Astrocyte of the hippocampus (primary cell): Measurements from ENCODE around the gene DSE.
A peak's percentile ranks its signal among the peaks of the same experiment; 100 is the strongest.

ENCODE experiments used
- DNase-seq: peaks from one replicate; pipeline ENCODE4 v3.0.0; 2011; ENCODE audit warnings: low read depth, low spot score

DSE gene

DNA sequence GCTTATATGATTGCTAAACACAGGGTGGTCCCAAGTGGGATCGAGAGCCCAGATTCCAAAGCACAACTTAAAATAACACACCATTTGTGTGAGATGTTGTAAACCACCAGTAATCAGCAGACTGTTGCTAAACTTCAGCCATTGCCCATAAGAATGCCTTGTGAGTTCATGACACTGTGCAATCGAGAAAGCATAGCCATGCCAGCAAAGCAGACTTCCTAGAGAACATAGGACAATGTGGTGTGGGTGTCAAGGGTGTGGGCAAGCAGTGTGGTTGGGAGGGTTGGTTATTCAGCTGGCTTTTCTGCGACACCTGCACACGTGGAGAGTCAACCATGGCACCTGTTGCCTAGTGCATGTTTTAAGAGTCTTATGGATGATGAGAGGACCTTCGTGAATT lies 74.4 kb downstream of the DSE start:
- no peak for DNase-seq

DNA sequence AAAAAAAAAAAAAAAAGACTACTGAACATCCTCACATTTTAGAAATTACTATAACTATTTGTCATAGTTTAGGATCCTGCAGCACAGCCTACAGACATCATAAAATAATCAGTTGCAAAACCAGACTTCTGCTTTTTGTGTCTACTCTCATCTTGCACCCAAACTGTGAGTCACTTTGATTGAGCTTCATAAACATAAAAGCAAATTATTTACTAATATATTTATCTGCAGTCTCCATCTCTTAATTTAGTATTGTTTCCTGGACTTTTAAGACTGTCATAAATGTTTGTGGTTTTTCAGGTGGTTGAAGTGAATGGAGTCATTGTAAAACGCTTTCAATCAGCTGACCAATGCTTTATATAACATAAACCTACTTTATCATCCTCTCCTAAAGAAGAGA lies 75.7 kb downstream of the DSE start:
- DNase-seq = no peak

DNA sequence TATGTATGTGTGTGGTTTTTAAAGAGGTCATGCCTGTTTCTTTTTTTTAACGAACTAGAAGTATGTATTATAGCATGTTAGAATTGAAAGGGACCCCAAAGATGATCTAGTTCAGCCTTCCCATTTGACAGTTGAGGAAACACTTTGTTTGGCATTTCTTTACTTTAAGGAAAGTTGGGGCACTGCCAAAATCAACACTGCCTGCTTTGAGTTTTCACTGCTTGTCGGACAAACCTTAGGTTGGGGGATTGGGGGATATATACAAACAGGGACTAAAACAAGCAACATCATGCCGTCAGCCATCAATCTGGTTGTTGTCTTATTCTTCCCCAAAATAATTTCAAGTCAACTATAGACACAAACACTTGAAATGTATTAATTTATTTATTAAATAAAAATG lies 76.3 kb downstream of the DSE start:
- peak; percentile 43 for DNase-seq

DNA sequence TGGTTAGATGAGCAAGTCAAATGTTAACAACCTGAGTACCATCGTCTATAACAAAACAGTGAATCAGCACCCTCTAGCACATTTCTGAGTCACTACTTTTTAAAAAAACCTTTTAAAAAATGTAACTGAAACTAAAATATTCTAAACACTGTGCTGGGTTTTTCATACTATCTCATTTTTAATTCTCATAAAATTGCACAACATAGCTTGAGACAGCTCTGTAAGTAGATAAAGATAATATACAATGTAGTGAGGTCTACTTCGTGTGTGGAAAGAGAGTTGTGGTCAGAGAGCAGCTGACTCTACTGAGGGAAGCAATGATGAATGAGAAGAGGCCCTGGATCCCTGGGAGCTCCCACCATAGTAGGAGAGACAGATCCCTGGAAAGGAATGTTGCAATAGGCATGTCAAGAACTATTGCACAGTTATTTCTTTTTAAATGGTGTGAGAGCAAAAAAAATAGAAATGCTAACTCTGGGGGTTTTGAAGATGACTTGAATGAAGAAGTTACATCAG lies 76.8 kb downstream of the DSE start:
- DNase-seq = peak; percentile 75

DNA sequence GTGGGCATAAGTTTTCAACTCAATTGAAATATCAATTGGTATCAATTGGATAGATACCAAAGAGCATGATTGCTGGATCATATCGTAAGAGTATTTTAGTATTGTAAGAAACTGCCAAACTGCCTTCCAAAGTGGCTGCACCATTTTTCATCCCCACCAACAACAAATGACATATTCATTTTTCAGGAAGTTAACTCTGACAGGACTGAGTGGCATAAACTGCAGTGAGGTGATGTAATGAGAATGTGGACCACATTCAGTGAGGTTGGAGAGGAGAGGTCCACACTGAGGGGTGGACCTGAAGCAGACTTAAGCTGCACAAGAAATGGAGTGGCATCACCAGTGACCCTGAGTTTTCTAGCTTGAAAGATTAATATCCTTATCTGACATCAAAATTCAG lies 78.8 kb downstream of the DSE start:
- DNase-seq = no peak

DNA sequence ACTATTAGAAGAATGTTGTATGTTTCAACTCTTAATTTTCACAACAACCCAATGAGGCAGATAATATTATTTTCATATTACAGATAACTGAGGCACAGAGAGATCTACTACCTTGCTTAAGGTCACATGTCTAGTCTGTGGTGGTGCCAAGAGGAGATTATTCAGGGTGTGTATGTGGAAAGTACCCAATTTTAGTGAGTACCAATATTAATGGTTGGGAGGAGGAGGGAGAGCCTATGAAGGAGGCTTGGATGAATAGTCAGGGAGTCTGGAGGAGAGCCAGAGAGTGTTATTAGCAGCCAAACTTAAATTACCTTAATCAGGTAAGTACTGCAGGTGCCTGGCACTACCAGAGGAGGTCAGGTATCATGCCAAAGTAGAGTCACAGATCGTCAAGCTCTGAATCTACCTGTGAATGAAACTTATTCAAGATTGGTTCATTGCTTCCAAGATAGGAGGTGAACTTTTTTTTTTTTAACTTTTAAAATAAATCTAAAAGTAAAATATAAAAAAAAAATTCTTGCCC lies 79.5 kb downstream of the DSE start:
- no peak for DNase-seq

DNA sequence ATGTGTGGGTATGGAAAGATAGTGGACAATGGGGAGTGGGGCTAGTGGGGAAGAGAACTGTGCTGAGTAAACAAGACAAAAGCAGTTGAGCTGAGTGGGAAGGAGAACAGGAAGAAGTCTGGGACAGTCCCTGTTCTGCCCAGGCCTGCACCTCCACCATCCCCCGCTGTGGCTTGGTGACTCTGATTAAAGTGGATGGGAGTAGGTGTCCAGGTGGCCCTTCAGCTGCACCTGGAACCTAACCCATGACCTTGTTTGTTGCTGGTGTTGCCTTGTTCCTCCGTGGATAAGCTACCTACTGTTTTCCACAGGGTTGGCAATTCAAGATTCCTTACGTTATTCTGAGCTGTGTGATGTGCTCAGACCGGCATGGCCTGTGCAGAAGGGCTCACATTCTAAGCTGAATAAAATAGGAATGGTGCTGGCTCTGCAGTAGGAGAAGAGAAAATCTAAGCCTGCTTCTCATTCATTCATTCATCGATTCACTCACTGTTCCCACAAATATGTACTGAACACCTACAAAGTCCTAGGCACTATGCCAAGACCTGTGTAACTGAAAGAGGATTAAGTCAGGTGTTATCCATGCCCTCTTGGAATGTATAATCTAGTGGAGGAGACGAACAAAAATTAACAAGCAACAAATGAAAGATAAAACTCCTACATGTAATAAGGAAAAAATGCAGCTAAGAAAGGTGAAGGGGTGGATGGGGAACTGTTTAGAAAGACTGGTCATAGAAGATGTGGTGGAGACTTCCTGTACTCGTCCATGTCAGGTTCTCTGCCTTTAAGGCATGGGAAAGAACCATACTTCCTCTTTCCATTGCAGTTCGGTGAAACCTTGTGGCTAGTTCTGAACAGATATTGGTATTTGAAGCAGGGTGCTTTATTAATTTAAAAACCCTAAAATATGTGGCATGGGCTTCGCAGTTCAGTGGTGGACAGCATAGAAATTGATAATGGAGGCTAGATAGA lies 80.3 kb downstream of the DSE start:
- DNase-seq = no peak

DNA sequence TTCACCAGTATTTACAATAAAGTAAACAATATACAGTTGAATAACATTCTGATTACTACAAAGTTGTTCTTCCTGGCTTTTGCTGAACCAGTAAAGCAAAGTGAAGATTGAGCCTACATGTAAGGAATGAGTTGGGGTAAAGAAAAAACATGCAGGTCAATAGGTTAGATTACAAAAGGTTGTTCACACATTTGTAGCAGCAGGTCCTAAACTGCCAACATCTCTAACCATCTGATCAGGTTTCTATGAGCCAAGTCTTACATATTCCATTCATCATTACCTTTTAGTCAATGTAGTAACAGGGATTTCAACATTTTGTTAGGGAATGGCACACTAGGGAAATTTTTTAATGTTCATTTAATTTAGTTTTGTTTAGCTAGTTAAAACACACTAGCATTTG lies 81.2 kb downstream of the DSE start:
- DNase-seq = no peak

DNA sequence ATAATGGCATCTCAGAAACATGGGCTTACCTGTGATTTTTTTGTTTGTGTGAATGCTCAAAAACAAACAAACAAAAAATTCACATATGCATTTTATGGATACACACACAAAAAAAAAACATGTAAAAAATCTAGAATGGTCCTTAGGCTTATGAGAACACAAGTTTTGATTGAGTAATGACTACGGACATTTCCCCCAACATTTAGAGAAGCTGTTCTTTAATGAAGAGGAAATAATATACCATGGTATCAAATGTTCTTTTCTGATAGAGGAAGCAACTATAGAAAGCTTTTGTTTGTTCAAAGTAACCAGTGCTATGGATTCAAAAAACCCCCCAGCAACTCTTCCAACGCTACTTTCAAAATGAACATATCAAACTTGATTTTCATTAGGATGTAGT lies 81.8 kb downstream of the DSE start:
- DNase-seq = no peak

DNA sequence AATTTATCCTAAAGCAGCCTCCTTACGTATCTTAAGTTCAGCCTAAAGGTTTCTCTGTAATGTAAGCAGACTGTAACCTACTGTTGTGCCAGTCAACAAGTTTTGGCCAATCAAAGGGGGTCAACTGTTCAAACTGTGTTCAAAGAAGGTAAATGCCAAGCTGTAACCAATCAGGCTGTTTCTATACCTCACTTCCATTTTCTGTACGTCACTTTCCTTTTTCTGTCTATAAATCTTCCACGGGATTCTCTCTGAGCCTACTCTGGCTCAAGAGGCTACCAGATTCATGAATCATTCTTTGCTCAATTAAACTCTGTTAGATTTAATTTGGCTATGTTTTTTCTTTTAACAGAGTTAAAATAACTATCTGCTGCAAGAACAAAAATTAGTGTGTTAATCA lies 85.4 kb downstream of the DSE start:
- no peak for DNase-seq

DNA sequence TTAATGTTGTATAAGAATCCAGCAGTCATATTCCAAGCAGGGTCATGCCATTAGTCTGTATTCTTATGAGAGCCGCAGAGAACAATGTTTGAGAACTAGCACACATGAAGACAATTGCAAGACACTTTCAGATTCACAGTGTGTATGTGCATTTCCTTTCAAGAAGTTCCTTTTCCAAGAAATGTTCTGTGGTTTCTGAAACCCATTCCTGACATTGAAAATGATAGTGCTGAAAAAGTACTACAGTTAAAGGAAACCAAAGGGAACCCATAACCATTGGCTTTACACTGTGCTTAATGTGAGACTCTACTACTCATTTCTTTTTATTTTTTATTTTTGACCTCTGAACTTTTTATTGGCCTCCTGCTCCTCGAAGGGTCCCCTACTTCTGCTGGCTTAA lies 86.2 kb downstream of the DSE start:
- DNase-seq = no peak

DNA sequence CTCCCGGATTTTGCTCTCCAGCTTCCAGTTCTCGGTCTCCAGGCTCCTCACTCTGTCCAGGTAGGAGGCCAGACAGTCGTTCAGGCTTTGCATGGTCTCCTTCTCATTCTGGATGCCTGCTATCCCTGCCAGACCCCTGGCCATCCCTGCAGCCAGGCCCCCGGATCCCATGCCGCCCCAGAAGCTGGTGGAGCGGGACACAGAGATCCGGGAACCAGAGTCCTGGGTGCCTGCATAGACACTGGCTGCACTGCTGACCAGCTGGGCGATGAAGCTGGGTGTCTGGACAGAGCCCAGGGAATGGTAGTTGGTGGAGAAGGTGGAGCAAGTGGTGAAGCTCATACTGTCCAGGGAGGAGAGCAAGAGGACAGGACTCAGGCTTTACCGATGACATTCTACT lies 87.5 kb downstream of the DSE start:
- no peak for DNase-seq

DNA sequence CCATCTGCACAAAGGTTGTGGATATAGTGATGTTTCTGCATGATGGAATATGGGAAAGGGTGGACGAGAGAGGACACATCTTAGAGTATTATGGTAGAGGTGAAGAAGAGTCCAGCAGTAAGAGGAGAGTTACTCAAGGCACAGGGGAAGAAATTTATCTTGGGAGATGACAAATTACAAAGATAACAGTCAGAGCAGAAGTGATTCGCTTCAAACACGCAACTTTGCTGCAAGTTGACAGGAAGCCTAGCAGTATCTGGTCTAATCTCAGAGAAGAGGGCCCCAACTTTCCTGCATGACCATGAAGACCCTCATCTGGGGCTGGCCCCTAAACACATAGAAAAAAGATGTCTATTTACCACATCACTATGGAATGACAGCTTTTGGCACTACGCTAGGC lies 89.2 kb downstream of the DSE start:
- DNase-seq = no peak

DNA sequence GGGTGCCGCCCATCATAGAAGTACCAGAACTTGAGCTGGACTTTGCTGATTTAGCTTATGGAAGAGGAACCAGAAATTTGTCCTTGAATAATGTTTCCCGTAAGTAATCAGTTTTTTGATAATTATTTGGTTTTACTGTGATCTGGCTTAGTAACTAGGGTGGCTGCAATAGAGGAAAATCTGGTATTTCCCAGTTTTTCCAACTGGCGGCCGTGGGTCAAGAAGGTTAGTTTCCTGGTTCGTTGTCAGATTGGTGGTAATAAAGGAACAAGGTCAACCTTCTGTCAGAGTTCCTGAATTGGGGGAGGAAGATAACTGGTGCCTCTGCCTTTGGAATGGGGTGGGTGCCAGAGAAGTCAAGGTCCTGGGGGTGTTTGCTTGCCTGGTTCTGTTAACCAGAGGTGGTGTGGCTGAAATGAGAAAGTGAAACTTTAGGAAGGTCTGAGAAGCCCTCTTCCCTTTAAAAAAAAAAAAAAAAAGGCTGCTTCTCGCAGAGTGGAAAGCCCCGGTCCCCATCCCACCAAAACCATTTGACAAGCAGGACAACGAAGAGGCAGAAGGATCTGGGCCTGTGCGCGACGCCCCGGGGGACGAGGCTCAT lies 90.7 kb downstream of the DSE start, which contains the start of gene CALHM6:
TSS of gene CALHM6 (plus strand) at position 45 of the 601 bp plus-strand sequence. CDS start at position 600, 555 bp downstream.
- DNase-seq = no peak

DNA sequence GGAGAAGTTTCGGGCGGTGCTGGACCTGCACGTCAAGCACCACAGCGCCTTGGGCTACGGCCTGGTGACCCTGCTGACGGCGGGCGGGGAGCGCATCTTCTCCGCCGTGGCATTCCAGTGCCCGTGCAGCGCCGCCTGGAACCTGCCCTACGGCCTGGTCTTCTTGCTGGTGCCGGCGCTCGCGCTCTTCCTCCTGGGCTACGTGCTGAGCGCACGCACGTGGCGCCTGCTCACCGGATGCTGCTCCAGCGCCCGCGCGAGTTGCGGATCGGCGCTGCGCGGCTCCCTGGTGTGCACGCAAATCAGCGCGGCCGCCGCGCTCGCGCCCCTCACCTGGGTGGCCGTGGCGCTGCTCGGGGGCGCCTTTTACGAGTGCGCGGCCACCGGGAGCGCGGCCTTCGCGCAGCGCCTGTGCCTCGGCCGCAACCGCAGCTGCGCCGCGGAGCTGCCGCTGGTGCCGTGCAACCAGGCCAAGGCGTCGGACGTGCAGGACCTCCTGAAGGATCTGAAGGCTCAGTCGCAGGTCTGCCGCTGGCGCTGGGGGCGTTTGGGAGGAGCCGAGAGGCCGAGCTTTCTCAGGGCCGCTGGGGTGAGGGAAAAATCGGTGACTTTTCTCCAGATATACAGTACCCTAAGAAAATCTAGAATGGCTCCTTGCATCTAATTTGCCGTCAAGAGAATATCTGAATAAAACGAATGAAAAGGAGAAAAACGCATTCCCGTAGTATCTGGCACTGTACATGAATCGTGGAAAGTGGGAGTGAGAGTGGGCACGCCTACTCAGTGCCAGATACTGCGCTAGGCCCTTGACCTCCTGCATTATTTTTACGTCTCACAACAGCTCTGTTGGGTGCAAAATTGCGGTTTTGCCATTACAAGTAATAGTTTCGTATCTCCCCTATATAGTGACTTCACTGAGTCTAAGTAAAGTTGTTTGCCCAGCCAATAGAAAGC lies 91.5 kb downstream of the DSE start:
- DNase-seq = peak; percentile 79

DNA sequence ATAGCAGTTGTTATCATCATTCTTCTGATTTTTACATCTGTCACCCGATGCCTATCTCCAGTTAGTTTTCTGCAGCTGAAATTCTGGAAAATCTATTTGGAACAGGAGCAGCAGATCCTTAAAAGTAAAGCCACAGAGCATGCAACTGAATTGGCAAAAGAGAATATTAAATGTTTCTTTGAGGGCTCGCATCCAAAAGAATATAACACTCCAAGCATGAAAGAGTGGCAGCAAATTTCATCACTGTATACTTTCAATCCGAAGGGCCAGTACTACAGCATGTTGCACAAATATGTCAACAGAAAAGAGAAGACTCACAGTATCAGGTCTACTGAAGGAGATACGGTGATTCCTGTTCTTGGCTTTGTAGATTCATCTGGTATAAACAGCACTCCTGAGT lies 92.6 kb downstream of the DSE start:
- DNase-seq = no peak

DNA sequence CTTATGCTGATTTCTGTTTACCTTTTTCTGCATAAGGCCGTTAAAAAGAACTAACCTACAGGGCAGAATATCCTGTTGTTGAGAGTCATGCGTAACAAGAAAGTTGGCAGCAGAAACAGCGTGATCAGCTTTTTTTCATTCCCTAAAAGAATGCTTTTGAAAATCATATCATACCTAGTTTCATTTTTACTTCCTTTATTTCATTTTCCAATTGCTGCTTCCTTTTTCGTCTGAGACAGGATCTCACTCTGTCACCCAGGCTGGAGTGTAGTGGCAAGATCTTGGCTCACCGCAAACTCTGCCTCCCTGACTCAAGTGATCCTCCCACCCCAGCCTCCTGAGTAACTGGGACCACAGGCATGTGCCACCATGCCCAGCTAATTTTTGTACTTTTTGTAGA lies 94.5 kb downstream of the DSE start:
- no peak for DNase-seq

DNA sequence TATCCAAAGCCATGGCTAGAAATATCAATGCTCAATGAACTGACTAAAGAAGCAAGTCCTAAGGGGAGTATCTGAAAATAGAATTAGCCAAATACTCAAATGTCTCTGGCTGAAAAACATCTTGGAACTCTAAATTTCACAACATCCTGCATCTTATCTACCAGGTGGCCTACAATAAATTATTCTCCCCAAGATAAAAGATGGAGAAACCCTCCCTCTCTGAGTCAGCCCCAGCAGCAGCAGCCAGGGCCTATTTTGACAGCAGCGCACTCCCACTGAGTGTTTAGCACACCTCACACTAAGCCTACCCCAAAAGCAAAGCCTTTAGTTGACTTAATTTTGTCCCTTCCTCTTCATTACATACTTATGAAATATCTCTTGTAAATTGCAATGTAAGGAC lies 96.3 kb downstream of the DSE start:
- DNase-seq = no peak

DNA sequence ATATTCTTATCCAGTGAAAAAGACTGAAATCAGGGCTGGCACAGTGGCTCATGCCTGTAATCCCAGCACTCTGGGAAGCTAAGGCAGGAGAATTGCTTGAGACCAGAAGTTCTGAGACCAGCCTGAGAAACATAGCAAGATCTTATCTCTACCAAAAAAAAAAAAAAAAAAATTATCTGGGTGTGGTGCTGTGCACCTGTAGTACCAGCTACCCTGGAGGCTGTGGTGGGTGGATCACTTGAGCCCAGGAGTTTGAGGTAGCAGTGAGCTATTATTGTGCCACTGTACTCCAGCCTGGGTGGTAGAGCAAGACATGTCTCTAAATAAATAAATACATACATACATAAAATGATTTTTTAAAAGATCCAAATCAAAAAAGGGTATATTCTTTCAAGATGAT lies 96.8 kb downstream of the DSE start:
- no peak for DNase-seq

DNA sequence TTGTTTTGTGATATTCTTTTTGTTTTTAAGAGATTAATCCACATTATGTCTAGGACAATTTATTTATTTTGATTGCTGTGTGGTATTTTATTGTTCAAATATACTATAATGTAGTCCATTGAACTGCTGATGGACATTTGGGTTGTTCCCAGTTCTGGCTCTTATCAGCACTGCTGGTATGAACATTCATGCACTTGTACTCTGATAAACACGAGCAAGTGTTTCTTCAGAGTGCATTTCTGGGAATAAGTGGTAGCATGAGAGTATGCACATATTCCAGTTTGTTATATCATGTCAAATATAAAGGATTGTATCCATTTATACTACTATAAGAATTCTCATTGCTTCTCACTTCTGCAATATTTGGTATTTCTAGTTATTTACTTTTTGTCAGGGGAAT lies 97.5 kb downstream of the DSE start:
- no peak for DNase-seq

DNA sequence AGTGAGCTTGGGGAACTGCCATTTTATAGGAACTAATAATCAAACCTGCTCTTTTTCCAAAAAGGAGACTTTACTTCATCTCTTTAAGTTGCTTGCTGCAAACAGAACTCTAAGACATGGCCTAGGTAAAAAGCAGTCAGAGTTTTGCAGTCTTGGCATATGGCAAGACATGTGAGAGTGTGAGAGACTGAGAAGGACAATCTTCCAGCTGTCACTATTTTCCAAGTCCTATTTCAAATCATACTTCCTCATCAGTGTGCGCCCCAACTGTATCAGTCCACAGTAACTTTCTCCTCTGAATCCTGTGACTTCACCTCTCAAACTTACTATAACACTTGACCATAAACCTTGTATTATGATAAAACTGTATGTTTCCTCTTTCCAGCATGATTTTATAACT lies 100.8 kb downstream of the DSE start:
- no peak for DNase-seq

DNA sequence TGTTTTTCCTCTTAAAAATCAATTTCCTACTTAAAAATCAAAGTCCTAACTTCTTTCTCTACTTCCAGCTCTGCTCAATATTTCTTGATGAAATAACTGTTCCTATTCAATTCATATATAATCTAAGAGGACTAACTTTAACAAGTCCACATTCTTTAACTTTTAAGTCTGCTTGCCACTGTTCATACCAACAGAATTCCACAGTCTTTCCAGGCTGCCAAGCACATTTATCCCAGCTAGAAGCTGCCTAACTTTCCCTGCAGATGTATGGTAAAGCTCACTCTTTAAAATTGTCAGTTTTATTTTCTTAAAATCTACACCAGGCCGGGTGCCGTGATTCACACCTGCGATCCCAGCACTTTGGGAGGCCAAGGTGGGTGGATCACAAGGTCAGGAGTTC lies 102.0 kb downstream of the DSE start:
- DNase-seq = no peak
